ENCODE data around the gene SNX18. TPM values are rescaled to one million over a fixed set of nuclear protein-coding genes. Genes with fewer than 3 reads are reported as not detected.

SNX18 gene
- total and polyA plus RNA-seq, 10 of the 15 experiments (the other 5 are each of a cell fraction or from before 2014, with no cell fraction given), result 0.27 to 1.7 (median 0.47) TPM

DNA sequence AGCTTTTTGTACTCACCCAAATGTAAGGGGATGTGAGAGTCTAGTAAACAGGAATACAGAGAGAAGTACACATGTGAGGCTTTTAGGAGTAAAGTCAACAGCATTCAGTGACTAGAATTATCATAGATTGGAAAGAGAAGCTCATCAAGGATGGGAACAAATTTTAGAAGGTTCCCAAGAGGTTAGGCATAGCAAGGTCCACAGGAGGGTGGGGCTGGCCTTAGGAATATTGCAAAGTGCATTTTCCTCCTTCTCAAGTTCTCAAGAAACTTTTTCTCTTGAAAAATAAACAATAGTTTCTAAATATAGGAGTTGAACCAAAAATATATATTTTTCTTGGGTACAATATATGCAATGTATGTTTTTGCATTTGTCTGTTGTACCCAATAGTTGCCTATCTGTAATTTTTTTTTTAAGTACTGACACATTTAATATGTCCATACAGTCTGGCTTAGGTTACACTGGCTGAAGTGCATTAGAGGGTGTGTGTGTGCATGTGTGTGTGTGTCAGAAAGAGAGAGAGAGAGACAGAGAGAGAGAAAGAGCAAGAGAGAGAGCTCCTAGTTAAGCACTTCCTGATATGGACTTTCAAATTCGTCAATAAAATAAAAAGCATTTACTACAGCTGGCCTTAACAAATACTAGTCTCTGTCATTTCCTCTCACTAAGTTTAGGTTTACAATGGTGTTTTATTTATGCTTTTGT is 62.2 kb downstream of the SNX18 start:
- H3K36me3 ChIP-seq (ENCODE audit: control insufficient read depth in 2 of 2, insufficient read depth in 2 of 2, low read length in 1 of 2), result no peaks in the 10 kb centered on the region
- no TSS peak for BruUV-seq (replicated peaks)
- no peak overlapping the region for H3K27ac ChIP-seq (ENCODE audit: control insufficient read depth, insufficient read depth)
- H3K9ac ChIP-seq (ENCODE audit: control insufficient read depth, insufficient read depth, low read length), result no peak overlapping the region
- no peaks in the 10 kb centered on the region for H3K9me3 ChIP-seq (replicated peaks; ENCODE audit: control insufficient read depth, insufficient read depth, low read length)
- no peaks in the 10 kb centered on the region for H3K79me2 ChIP-seq (ENCODE audit: control insufficient read depth, insufficient read depth, low read length)
- DNase-seq (ENCODE audit: low read depth, low spot score), result no peak
- no peak for TF ChIP-seq BCL3 (IDR thresholded peaks at IDR 0.05; ENCODE audit: borderline replicate concordance, insufficient read depth, low read depth, low read length, poor library complexity, severe bottlenecking)
- TF ChIP-seq, protein P1, sequence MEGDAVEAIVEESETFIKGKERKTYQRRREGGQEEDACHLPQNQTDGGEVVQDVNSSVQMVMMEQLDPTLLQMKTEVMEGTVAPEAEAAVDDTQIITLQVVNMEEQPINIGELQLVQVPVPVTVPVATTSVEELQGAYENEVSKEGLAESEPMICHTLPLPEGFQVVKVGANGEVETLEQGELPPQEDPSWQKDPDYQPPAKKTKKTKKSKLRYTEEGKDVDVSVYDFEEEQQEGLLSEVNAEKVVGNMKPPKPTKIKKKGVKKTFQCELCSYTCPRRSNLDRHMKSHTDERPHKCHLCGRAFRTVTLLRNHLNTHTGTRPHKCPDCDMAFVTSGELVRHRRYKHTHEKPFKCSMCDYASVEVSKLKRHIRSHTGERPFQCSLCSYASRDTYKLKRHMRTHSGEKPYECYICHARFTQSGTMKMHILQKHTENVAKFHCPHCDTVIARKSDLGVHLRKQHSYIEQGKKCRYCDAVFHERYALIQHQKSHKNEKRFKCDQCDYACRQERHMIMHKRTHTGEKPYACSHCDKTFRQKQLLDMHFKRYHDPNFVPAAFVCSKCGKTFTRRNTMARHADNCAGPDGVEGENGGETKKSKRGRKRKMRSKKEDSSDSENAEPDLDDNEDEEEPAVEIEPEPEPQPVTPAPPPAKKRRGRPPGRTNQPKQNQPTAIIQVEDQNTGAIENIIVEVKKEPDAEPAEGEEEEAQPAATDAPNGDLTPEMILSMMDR (IDR thresholded peaks at IDR 0.05 in 2 of 3, conservative IDR thresholded peaks at IDR 0.05 in 1 of 3; ENCODE audit: control insufficient read depth in 2 of 3, extremely low read depth in 1 of 3, insufficient read depth in 1 of 3, low read depth in 3 of 3, low read length in 3 of 3), result no peak
- TF ChIP-seq KDM1A (IDR thresholded peaks at IDR 0.05; ENCODE audit: borderline replicate concordance), result no peak
- TF ChIP-seq PAX8 (IDR thresholded peaks at IDR 0.05), result no peak
- TF ChIP-seq YBX1 (IDR thresholded peaks at IDR 0.05), result no peak
- no peak for TF ChIP-seq NFIC (IDR thresholded peaks at IDR 0.05; ENCODE audit: low read depth, low read length)
- TF ChIP-seq ASH2L (IDR thresholded peaks at IDR 0.05; ENCODE audit: borderline replicate concordance, low read depth), result no peak
- no peak for TF ChIP-seq STAT1 (conservative IDR thresholded peaks at IDR 0.05)
- TF ChIP-seq SPI1 (IDR thresholded peaks at IDR 0.05; ENCODE audit: borderline replicate concordance, insufficient read depth, low read depth, low read length), result no peak
- TF ChIP-seq MTA2 (IDR thresholded peaks at IDR 0.05; ENCODE audit: low read depth), result no peak
- no peak for TF ChIP-seq PML (IDR thresholded peaks at IDR 0.05; ENCODE audit: low read length)
- no peak for TF ChIP-seq NFYB (IDR thresholded peaks at IDR 0.05; ENCODE audit: insufficient read depth, low read depth, low read length)
- no peak for TF ChIP-seq MLLT1 (IDR thresholded peaks at IDR 0.05)
- no peak for TF ChIP-seq IRF4 (IDR thresholded peaks at IDR 0.05; ENCODE audit: low read depth, low read length)
- TF ChIP-seq BACH1 (IDR thresholded peaks at IDR 0.05; ENCODE audit: borderline replicate concordance), result no peak
- TF ChIP-seq HCFC1 (IDR thresholded peaks at IDR 0.05; ENCODE audit: low read length), result no peak
- TF ChIP-seq CHD4 (IDR thresholded peaks at IDR 0.05), result no peak
- intact Hi-C loops (cut with micrococcal nuclease; ENCODE audit: unreplicated experiment) (no loop called here), in situ Hi-C loops (cut with MboI) (no loop called here)
- ATAC-seq, result no peak
- H3K4me1 ChIP-seq (ENCODE audit: control insufficient read depth, insufficient read depth, low read length), result no peaks in the 10 kb centered on the region
- H2AFZ ChIP-seq (ENCODE audit: control insufficient read depth, low read depth, low read length), result no peak overlapping the region
- ChIA-PET POLR2A (no interaction called here), CTCF (no interaction called here), RAD21 (ENCODE audit: unreplicated experiment) (no interaction called here), SMC1A (ENCODE audit: uncharacterized antibody, unreplicated experiment) (interaction anchor here (1.2 kb wide), 1 partner anchor 17 kb away, joined by 4 read pairs; no protein-coding TSS in a partner anchor)
- H3K4me2 ChIP-seq (ENCODE audit: control insufficient read depth, insufficient read depth), result no peak overlapping the region
- peaks cover 1 to 2% of the 10 kb centered on the region in 2 experiments; a peak in 1 of 4 replicates for H3K27me3 ChIP-seq (replicated peaks in 1 of 2; ENCODE audit: control insufficient read depth in 2 of 2, insufficient read depth in 2 of 2, low read length in 1 of 2)
- 17% methylated on average over 1 of the region's 1 CpG for WGBS (ENCODE audit: insufficient coverage, insufficient replicate concordance, low lambda C conversion rate, missing lambda C conversion rate)
- no peak overlapping the region for H3K4me3 ChIP-seq
- FAIRE-seq, result no peak
- H4K20me1 ChIP-seq (ENCODE audit: control insufficient read depth, insufficient read depth), result no peaks in the 10 kb centered on the region
